T-helper 2 cell treated with Interferon-gamma antibody and Interleukin-4, amounts not matched to agents 100 ng/mL and 5 ng/mL, for 36 hours (primary cell): ENCODE data around the gene NEURL3. TPM values are rescaled to one million over a fixed set of nuclear protein-coding genes. Genes with fewer than 3 reads are reported as not detected.

Experiments used
- intact Hi-C: fragments of 100-400 bp; cut with micrococcal nuclease; formaldehyde crosslinking; loops from one replicate; pipeline ENCODE4 v1.15.1; 2023
- total RNA-seq: library from RNA; stranded (reverse); gene quantifications from 2 replicates; pipeline ENCODE4 v1.2.3, GENCODE V29; 2022

The NEURL3 gene, protein sequence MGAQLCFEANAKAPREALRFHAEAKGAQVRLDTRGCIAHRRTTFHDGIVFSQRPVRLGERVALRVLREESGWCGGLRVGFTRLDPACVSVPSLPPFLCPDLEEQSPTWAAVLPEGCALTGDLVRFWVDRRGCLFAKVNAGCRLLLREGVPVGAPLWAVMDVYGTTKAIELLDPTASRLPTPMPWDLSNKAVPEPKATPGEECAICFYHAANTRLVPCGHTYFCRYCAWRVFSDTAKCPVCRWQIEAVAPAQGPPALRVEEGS
- total RNA-seq, result 0.16 TPM in 1 of 2 replicates, not detected in the other

DNA sequence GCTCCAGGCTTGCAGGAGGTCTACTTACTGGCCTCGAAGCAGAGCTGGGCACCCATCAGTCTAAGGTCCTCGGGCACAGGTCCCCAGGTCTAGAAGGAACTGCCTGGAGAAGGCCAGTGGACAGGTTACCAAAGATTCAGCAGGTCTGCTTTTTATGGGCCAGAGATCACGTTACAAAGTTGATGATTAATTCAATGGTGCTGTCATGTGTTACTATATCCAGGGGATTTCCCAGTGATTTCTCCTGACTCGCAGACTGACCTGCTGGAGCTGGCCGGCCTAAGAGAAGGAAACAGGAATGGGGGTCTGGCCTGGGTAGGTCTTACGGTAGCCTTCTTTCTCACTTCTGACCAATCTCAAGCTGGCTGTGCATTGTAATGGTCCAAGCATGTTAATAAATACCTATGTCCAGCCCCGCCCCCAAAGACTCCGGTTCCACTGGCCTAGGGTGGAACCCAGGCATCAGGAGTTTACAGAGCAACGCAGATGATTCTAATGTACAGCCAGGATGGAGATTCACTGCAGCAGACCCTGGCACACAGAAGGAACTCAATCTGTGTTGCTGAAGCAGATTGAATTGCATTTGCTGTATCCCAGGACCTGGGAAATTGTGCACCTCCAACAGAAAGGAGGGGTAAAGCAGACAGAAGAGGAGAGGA lies at the start of gene NEURL3:
Gene NEURL3, minus strand, starts transcription at position 127 of the 659 bp plus-strand sequence. Its CDS starts 71 bp downstream, at position 56.
- intact Hi-C loops, result loop anchor here (5.0 kb wide), 1 partner anchor 198 kb away; the partner anchor contains the start of gene SNRNP200

DNA sequence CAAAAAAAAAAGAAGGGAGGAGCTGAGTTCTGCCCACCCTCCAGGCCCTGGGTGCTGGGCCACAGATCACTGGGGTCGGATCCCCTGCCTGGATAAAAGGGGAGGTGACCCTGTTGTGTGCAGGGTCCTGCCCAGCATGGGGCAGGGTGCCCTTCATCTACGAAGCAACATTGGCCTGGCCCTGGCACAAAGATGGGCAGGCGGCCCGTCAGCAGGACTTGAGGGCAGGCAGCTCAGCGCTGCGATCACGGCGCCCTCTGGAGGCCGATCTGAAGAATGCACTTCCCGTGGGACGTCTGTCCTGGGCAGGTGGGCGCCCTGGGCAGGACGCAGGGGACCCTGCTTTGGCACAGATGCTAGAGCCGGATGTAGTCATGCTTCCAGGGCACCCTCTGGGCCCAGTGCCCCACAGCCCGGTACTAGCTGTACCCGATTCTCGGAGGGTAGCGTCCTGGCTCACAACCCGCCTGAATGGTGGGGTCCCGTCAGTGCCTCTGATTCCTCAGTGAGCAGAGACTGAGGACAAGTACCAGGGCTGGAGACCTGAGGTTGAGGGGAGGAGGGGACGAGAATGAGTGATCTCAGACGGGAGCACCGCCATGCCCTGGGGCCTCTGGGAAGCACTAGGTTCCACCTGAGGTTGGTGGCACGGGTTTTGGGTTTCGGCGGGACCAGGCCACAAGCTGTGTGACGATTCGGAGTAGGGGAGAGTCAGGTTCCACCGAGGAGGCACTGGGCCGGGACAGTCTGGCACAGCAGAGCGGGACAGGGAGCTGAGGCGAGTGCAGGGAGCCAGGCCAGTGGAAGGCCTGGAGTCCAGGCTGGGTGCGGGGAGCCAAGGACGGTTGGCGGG lies 49.4 kb upstream of the NEURL3 start:
- intact Hi-C loops, result loop anchor here (1.0 to 2.0 kb wide), 3 partner anchors 16 to 147 kb away; no protein-coding TSS in a partner anchor

GRCh38 chr2:96553957-96554292 lies 48.8 kb upstream of the NEURL3 start:
- intact Hi-C loops, result loop anchor here (1.0 to 2.0 kb wide), 3 partner anchors 16 to 147 kb away; no protein-coding TSS in a partner anchor

DNA sequence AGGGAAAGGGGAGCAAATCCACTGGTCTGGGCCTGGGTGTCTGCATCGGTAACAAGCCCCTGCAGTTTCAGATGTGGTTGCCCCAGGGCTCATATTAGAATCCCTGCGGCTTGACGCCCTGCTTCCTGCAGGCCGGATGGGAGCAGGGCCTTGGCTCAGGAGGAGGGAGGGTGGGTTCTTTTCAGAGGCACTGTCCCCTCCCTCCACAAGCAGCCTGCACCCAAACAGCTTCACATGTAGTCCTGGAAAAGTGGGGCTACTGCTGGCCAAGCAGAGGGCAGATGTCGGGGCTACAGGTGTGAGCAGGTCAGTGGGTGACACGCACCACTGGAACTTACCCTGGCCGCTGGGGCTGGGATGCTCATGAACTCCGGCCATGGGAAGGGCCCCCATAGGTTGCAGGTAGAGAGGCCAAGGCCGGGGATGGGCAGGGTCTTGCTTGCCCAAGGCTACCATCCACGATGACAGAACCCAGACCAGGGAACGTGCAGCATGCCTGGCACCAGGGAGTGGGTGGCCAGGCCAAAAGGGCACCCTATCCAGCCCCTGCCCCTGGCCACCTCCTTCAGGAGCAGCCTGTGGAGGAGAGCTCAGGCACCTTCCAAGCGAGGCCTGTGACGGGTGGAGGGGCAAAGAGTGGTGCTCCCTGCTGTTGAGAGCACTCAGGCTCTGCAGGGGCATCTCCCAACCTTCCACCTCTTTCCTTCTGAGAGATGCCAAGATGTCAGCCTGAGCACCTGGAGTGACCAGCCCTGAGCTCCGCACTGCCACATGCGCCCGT lies 48.2 kb upstream of the NEURL3 start:
- intact Hi-C loops, result no loop called here

DNA sequence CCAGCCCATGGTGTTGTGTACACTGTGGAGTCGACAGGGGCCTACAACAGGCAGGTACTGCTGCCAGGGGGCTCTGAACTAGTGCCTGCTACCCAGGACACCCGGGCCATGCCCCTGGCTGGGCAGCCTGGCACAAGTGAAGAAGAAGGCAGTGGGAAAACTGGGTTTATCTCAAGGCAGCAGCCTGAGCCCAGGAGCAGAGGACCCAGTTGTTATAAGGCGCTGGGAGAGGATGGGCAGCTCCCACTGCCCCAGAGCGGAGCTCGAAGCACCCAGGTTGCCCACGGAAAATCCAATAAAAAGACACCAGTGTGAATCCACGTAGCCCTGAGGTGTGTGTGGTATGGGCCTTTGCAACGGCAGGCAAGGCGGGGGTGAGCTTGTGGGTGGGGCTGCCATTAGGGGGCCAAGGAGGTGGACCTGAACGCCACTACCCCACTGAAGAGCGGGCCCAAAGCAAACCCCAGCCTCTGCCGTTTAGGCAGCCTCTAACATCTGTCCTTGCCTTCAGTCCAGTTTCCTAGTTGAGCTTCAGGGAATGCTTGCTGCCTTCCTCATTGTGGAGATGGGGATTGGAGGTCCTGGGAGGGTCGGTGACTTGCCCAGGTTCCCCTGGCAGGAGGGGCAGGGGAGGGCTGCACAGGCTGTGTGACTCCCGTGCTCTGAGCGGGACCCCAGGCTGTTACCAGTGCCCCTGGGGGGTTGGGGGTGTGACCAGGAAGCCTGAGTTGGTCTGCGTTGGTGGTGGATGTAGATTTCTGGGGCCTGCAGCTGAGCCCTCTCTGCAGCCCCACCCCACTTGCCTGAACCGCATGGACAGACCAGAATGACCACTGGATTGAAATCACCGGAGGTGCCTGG lies 47.4 kb upstream of the NEURL3 start:
- intact Hi-C loops, result no loop called here

DNA sequence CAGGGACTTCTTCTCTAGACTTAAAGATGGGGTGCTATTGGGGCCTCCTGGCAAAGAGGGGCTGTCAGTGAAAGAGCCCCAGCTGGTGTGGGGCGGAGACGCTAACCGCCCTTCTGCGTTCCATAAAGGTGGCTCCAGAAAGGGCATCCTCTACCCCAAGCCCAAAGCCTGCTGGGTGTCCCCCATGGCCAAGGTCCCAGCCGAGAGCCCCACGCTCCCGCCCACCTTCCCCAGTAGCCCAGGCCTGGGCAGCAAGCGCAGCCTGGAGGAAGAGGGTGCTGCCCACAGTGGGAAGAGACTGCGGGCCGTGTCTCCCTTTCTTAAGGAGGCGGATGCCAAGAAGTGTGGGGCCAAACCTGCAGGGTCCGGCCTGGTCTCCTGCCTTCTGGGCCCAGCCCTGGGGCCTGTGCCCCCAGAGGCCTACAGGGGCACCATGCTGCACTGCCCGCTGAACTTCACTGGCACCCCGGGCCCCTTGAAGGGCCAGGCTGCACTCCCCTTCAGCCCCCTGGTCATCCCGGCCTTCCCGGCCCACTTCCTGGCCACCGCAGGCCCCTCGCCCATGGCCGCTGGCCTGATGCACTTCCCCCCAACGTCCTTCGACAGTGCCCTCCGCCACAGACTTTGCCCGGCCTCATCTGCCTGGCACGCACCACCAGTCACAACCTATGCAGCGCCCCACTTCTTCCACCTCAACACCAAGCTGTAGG lies 46.6 kb upstream of the NEURL3 start:
- intact Hi-C loops, result no loop called here

GRCh38 chr2:96550787-96551604 lies 45.8 kb upstream of the NEURL3 start:
- intact Hi-C loops, result no loop called here

- intact Hi-C loops, result no loop called here
Measured at GRCh38 chr2:96549967-96550786, 45.0 kb upstream of the NEURL3 start.

DNA sequence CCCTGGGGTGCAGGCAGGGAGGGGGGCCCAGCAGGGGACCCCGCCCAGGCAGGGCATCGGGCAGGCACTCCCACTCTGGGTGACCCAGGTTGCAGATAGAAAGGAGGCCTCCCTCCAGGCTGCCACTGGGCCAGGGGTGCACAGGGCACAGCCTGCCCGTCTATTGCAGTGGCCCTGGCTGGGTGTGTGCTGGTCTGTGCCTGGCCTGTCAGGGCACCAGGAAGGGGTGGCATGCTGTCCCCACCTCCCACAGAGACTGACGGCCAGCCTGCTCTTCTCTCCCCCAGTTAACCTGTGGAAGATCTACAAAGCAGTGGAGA lies 44.3 kb upstream of the NEURL3 start:
- intact Hi-C loops, result no loop called here

DNA sequence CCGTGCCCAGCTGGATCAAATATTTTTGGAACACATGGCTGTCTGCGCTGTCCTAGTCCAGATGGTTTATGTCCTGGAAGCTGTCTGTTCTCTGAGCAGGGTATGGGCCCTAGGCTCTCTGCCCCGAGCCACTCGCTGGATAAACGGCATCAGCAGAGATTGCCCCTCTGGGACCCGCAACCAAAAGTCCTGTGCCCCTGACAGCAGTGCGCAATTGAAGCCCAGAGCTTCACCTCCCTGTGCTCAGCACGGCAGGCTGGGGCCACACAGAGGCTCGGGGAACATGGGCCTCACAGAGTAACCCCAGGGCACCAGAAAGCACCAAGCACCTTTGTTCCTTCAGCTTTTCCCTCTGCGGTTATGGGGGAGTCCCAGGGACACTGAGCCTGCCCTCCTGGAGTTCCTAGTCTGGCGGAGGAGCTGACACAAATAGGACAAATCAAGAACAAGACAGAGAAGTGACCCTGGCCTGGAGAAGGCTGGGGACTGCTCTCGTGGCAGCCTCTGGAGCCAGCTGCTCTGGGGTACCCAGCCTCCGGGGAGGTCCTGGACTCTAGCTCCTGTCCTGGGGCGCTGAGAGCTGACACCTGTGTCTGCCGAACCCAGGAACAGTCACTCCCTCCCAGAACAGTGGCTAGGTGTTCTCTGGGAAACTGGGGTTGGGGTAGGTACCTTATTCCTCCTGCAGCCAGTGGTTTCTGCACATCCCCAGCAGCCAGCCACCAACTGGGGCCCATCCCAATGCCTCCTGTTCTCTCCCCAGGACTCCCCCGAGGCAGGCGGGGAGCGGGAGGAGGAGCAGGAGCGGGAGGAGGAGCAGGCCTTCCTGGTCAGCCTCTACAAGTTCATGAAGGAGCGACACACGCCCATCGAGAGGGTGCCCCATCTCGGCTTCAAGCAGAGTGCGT lies 43.7 kb upstream of the NEURL3 start:
- intact Hi-C loops, result no loop called here

- intact Hi-C loops, result no loop called here
Measured at GRCh38 chr2:96547731-96548171, 42.6 kb upstream of the NEURL3 start.

DNA sequence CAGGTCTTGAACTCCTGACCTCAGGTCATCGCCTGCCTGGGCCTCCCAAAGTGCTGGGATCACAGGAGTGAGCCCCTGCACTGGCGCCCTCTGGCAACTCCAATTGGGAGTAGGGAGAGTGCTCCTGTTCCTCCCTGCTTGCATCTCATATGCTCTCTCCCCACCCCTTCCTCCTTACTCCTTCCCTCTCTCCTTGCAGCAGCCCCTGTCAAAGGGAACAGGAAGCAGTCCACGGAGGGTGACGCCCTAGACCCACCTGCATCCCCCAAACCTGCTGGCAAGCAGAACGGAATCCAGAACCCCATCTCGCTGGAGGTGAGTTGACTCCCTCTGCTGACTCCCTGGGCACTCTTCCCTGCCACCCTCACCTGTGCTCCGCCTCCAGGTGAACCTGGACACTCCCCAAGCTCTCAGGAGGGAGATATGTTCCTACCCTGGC lies 42.1 kb upstream of the NEURL3 start:
- intact Hi-C loops, result no loop called here

DNA sequence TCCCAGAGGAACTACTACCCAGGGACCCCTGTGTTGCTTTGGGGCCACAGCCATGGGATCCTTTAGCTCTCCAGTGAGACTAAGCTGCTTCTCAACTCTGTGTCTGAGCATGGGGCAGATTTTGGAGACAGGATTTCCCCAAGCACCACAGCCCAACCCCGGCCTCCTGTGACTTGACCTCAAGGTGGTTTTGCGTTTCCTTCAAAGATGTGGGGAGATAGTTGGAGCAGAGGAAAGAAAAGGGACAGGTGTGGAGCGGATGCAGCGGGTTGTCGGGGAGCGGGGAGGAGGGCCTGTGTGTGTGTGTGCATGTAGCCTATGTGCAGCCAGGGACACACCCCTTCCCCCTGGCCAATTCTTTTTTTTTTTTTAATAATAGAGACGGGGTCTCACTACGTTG lies 41.6 kb upstream of the NEURL3 start:
- intact Hi-C loops, result no loop called here

GRCh38 chr2:96546321-96546720 lies 41.2 kb upstream of the NEURL3 start:
- intact Hi-C loops, result no loop called here

DNA sequence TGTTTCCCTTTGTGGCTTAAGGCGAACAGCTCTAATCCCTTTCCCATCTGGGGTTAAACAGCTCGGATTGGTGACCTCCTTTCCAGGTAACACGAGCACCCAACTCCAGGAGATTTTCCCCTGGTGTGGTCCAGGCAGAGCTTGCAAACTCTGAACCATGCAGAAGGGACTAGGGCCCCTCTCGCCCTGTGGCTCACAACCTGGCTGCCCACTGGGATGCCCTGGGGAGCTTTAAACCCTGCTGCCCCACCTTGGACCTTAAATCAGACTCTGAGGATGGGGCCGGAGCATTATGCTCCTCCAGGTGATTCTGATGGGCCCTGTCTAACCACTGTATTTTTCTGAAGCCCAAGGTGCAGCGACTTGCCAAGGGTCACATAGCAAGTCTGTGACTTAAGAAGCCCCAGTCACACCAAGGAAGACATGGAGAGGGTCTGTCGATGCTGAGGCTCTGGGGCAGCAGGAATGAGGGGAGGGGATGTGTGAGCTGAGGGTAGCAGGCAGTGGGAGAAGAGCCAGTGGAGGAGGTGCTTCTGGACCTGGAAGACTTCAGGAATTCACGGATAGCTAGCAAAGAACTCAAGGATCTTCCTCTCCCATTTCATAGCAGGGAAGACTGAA lies 37.3 kb upstream of the NEURL3 start:
- intact Hi-C loops, result no loop called here

GRCh38 chr2:96541398-96542152 lies 36.4 kb upstream of the NEURL3 start:
- intact Hi-C loops, result no loop called here
